Tibial artery (tissue), 4 donors: ENCODE measurements around the gene TET1.

Experiments
- DNase-seq, 2 donors: peaks; one replicate each; pipeline ENCODE4 v3.0.0-alpha.2; 2019
- H3K27ac ChIP-seq, 2 donors: fragments of 200-600 bp; sonication (generic) in 1 of 2; 1 replicate in 1 of 2; 2 replicates in 1 of 2; pipeline ENCODE4 v1.5.1; 2018 to 2019; ENCODE audit warnings: mild to moderate bottlenecking in 1 of 2
- H3K27me3 ChIP-seq, 2 donors: fragments of 200-600 bp; sonication (generic) in 1 of 2; one replicate each; pipeline versions ENCODE4 v1.5.1 to v1.6.0; 2016 to 2019
- H3K36me3 ChIP-seq, 3 donors: fragments of 200-600 bp; sonication (generic) in 2 of 3; one replicate each; pipeline ENCODE4 v1.5.1; 2016 to 2019; ENCODE audit warnings: mild to moderate bottlenecking in 2 of 3
- H3K4me1 ChIP-seq, 4 donors: fragments of 200-600 bp; sonication (generic) in 2 of 4; 1 replicate in 3 of 4; 2 replicates in 1 of 4; pipeline ENCODE4 v1.5.1; 2016 to 2019
- H3K4me3 ChIP-seq, 2 donors: fragments of 200-600 bp; sonication (generic) in 1 of 2; 1 replicate in 1 of 2; 2 replicates in 1 of 2; pipeline ENCODE4 v1.5.1; 2018 to 2019; ENCODE audit warnings: mild to moderate bottlenecking in 2 of 2
- H3K9me3 ChIP-seq, 3 donors: fragments of 200-600 bp; sonication (generic) in 1 of 3; one replicate each; pipeline ENCODE4 v1.5.1; 2016 to 2019
- CTCF ChIP-seq, 2 experiments: fragments of 200-600 bp in 1 of 2; fragments of 450-650 bp in 1 of 2; IDR thresholded peaks; one replicate each; pipeline ENCODE4 v1.5.1; 2017 to 2019; ENCODE audit warnings: antibody characterized with exemption in 2 of 2, mild to moderate bottlenecking in 1 of 2, moderate library complexity in 1 of 2
- intact Hi-C: fragments of 100-400 bp; cut with DNase I; formaldehyde crosslinking; loops from one replicate; pipeline ENCODE4 v1.15.0; 2023; ENCODE audit warnings: low total_unique reads

The TET1 gene

GRCh38 chr10:68553599-68553998 lies 6.5 kb upstream of the TET1 start:
- Histone ChIP-seq H3K9me3 (no peaks in the 10 kb centered on the region), H3K27me3 (no peaks in the 10 kb centered on the region), H3K4me3 (no peak overlapping the region), H3K36me3 (no peaks in the 10 kb centered on the region), H3K27ac (no peak overlapping the region), H3K4me1 (no peaks in the 10 kb centered on the region)
- TF ChIP-seq CTCF (IDR thresholded peaks at IDR 0.05) = no peak
- intact Hi-C loops = no loop called here
- DNase-seq = no peak

GRCh38 chr10:68558478-68558877 lies 1.7 kb upstream of the TET1 start:
- peaks cover 0 to 27% (median 19%) of the 10 kb centered on the region in 4 donors for H3K4me1 ChIP-seq
- H3K36me3 ChIP-seq = no peaks in the 10 kb centered on the region
- no peak for DNase-seq
- no peak overlapping the region for H3K4me3 ChIP-seq
- H3K27ac ChIP-seq = no peak overlapping the region
- intact Hi-C loops = no loop called here
- TF ChIP-seq CTCF (IDR thresholded peaks at IDR 0.05) = no peak
- H3K27me3 ChIP-seq = peaks cover 0 to 10% of the 10 kb centered on the region in 2 donors
- no peaks in the 10 kb centered on the region for H3K9me3 ChIP-seq

GRCh38 chr10:68559251-68559650 lies 886 bp upstream of the TET1 start:
- no peak for DNase-seq
- intact Hi-C loops = no loop called here
- H3K27ac ChIP-seq = no peak overlapping the region
- no peak overlapping the region for H3K4me3 ChIP-seq
- no peaks in the 10 kb centered on the region for H3K36me3 ChIP-seq
- no peaks in the 10 kb centered on the region for H3K9me3 ChIP-seq
- peaks cover 0 to 27% (median 19%) of the 10 kb centered on the region in 4 donors for H3K4me1 ChIP-seq
- no peak for TF ChIP-seq CTCF (IDR thresholded peaks at IDR 0.05)
- peaks cover 0 to 10% of the 10 kb centered on the region in 2 donors for H3K27me3 ChIP-seq

GRCh38 chr10:68559841-68560185 lies 324 bp upstream of the TET1 start:
- Histone ChIP-seq H3K4me1 (peaks cover 0 to 27% (median 19%) of the 10 kb centered on the region in 4 donors), H3K27ac (no peak overlapping the region), H3K4me3 (peak overlapping the region; percentile 62 to 69), H3K9me3 (no peaks in the 10 kb centered on the region), H3K27me3 (peaks cover 0 to 10% of the 10 kb centered on the region in 2 donors), H3K36me3 (no peaks in the 10 kb centered on the region)
- TF ChIP-seq CTCF (IDR thresholded peaks at IDR 0.05) = no peak
- DNase-seq = no peak
- intact Hi-C loops = no loop called here

GRCh38 chr10:68560943-68561864 lies 1.1 kb downstream of the TET1 start:
- peak in 1 of 2 donors; percentile 66 for DNase-seq
- H3K27me3 ChIP-seq = peaks cover 0 to 10% of the 10 kb centered on the region in 2 donors
- H3K9me3 ChIP-seq = no peaks in the 10 kb centered on the region
- H3K36me3 ChIP-seq = no peaks in the 10 kb centered on the region
- intact Hi-C loops = no loop called here
- peaks cover 0 to 29% (median 19%) of the 10 kb centered on the region in 4 donors for H3K4me1 ChIP-seq
- peak overlapping the region; percentile 5 to 44 for H3K27ac ChIP-seq
- no peak for TF ChIP-seq CTCF (IDR thresholded peaks at IDR 0.05)
- H3K4me3 ChIP-seq = peak overlapping the region; percentile 62 to 69
